Neural cell (in vitro differentiated cells): Measurements from ENCODE around the gene PALD1.

ENCODE experiments used
- CTCF ChIP-seq: fragments of 450-650 bp; IDR thresholded peaks from 2 replicates; pipeline ENCODE4 v1.5.1; 2014; ENCODE audit warnings: antibody characterized with exemption, mild to moderate bottlenecking, moderate library complexity; ENCODE audit not compliant: poor library complexity, severe bottlenecking
- EP300 ChIP-seq: fragments of 450-650 bp; conservative IDR thresholded peaks from 2 replicates; pipeline ENCODE4 v1.6.1; 2014; ENCODE audit warnings: antibody characterized with exemption, mild to moderate bottlenecking, moderate library complexity; ENCODE audit not compliant: poor library complexity, severe bottlenecking
- EZH2 ChIP-seq: fragments of 200-600, 300-800 bp; shearing (Covaris generic), sonication (generic); IDR thresholded peaks from 2 replicates; pipeline ENCODE4 v1.6.1; 2014; ENCODE audit warnings: antibody characterized with exemption, low read length, borderline replicate concordance, mild to moderate bottlenecking; ENCODE audit not compliant: insufficient read depth, poor library complexity, severe bottlenecking
- MXI1 ChIP-seq: fragments of 450-650 bp; conservative IDR thresholded peaks from 2 replicates; pipeline ENCODE4 v1.6.1; 2014; ENCODE audit warnings: antibody characterized with exemption, mild to moderate bottlenecking; ENCODE audit not compliant: poor library complexity, severe bottlenecking
- POLR2AphosphoS5 ChIP-seq: IDR thresholded peaks from 2 replicates; pipeline ENCODE4 v1.6.1; 2012
- RAD21 ChIP-seq: fragments of 450-650 bp; conservative IDR thresholded peaks from 2 replicates; pipeline ENCODE4 v1.6.1; 2014; ENCODE audit warnings: antibody characterized with exemption, mild to moderate bottlenecking, moderate library complexity
- REST ChIP-seq: IDR thresholded peaks from 2 replicates; pipeline ENCODE4 v1.6.1; 2012; ENCODE audit warnings: borderline replicate concordance
- TAF1 ChIP-seq: IDR thresholded peaks from 2 replicates; pipeline ENCODE4 v1.6.1; 2012; ENCODE audit warnings: low read depth

- no peak for TF ChIP-seq CTCF
- no peak for TF ChIP-seq REST
- no peak for TF ChIP-seq EP300
- TF ChIP-seq MXI1: no peak
- TF ChIP-seq POLR2AphosphoS5: no peak
- TF ChIP-seq TAF1: no peak
- TF ChIP-seq EZH2: no peak
- no peak for TF ChIP-seq RAD21
These were observed 16.1 kb upstream of the PALD1 start for GRCh38 chr10:70462349-70462984.
